Skeletal muscle satellite cell (primary cell): ENCODE data around the gene DCTN1.

Experiments used
- H3K27me3 ChIP-seq: 2 replicates; pipeline ENCODE4 v1.7.0; 2013; ENCODE audit warnings: low read length; ENCODE audit not compliant: control insufficient read depth, insufficient read depth
- H3K36me3 ChIP-seq: 2 replicates; pipeline ENCODE4 v1.7.0; 2013; ENCODE audit warnings: mild to moderate bottlenecking, control low read depth, low read length; ENCODE audit not compliant: insufficient read depth
- H3K4me1 ChIP-seq: 2 replicates; pipeline ENCODE4 v1.7.0; 2013; ENCODE audit warnings: low read length; ENCODE audit not compliant: control insufficient read depth, insufficient read depth
- H3K4me2 ChIP-seq: 2 replicates; pipeline ENCODE4 v1.7.0; 2013; ENCODE audit warnings: mild to moderate bottlenecking, low read length
- H3K4me3 ChIP-seq: 2 replicates; pipeline ENCODE4 v1.7.0; 2013; ENCODE audit warnings: low read length
- H3K9ac ChIP-seq: 2 replicates; pipeline ENCODE4 v1.7.0; 2013; ENCODE audit warnings: mild to moderate bottlenecking, low read depth, low read length, moderate library complexity
- H3K9me3 ChIP-seq: replicated peaks from 2 replicates; pipeline ENCODE4 v1.7.0; 2013; ENCODE audit warnings: mild to moderate bottlenecking, control low read depth, low read length

The DCTN1 gene

DNA sequence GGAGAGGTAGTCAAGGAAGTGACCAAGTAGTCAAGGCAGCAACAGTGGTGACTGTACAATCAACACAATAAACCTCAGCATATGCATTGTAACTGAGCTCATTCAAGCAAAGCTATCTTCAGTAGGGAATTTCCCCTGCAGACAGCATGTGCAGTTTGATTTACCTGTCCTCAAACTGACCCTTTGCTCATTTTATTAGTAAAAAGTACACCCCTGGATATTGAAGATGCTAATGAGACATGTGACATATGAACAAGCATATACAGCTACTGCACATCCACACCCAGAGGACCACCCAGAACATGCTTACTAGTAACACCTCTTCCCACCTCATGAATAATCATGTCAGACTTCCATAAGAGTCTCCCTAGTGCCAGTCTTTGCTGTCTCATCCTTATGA is 25.9 kb upstream of the DCTN1 start:
- no peaks in the 10 kb centered on the region for H3K36me3 ChIP-seq
- H3K4me2 ChIP-seq, result no peak overlapping the region
- H3K9me3 ChIP-seq, result no peaks in the 10 kb centered on the region
- no peak overlapping the region for H3K9ac ChIP-seq
- no peak overlapping the region for H3K4me3 ChIP-seq
- no peaks in the 10 kb centered on the region for H3K4me1 ChIP-seq
- peaks cover 5% of the 10 kb centered on the region for H3K27me3 ChIP-seq

GRCh38 chr2:74401891-74402290 is 21.8 kb upstream of the DCTN1 start:
- H3K4me1 ChIP-seq, result no peaks in the 10 kb centered on the region
- no peaks in the 10 kb centered on the region for H3K9me3 ChIP-seq
- no peak overlapping the region for H3K4me3 ChIP-seq
- H3K4me2 ChIP-seq, result no peak overlapping the region
- H3K9ac ChIP-seq, result no peak overlapping the region
- H3K36me3 ChIP-seq, result no peaks in the 10 kb centered on the region
- H3K27me3 ChIP-seq, result no peaks in the 10 kb centered on the region

- H3K4me1 ChIP-seq, result no peaks in the 10 kb centered on the region
- no peaks in the 10 kb centered on the region for H3K36me3 ChIP-seq
- H3K27me3 ChIP-seq, result peaks cover 3% of the 10 kb centered on the region
- H3K4me3 ChIP-seq, result no peak overlapping the region
- no peaks in the 10 kb centered on the region for H3K9me3 ChIP-seq
- no peak overlapping the region for H3K4me2 ChIP-seq
- H3K9ac ChIP-seq, result no peak overlapping the region
Observed at GRCh38 chr2:74399785-74400184, 19.7 kb upstream of the DCTN1 start.

DNA sequence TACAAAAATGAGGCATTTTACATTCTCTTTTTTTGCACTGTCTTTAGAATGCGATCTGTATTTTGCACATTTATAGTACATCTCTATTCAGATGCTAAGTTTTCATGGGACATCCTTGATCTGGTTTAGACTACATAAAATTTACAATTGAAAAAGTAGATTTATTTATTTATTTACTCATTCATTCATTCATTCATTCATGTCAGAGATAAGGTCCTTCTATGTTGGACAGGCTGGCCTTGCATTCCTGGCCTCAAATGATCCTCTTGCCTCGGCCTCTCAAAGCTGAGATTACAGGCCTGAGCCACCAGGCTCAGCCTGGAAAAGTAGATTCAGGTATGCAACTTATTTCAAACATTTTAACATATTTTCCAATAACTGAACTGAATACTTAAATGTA is 16.0 kb upstream of the DCTN1 start:
- no peak overlapping the region for H3K9ac ChIP-seq
- H3K4me2 ChIP-seq, result no peak overlapping the region
- H3K4me1 ChIP-seq, result peaks cover 5% of the 10 kb centered on the region

DNA sequence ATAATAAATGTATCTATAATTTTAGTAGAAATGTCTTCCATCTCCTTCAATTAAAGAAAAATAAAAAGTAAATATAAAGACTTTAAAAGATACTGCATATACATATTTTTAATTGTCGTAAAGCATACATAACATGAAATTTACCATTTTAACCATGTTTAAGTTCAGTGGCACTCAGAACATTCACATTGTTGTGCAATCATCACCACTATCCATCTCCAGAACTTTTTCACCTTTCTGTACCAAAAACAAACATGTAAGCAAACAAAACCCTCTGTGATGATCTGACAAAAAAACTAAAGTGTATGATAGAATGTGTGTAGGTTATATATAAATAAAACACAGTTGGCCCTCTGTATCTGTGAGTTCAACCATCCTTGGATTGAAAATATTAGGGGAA is 13.4 kb upstream of the DCTN1 start:
- H3K36me3 ChIP-seq, result no peaks in the 10 kb centered on the region
- H3K4me3 ChIP-seq, result no peak overlapping the region
- no peak overlapping the region for H3K4me2 ChIP-seq
- no peaks in the 10 kb centered on the region for H3K9me3 ChIP-seq
- peaks cover 16% of the 10 kb centered on the region for H3K4me1 ChIP-seq
- H3K27me3 ChIP-seq, result peaks cover 3% of the 10 kb centered on the region
- H3K9ac ChIP-seq, result no peak overlapping the region

More for the DNA sequence above, 16.0 kb upstream of the DCTN1 start:
- Histone ChIP-seq H3K36me3 (no peaks in the 10 kb centered on the region), H3K9me3 (no peaks in the 10 kb centered on the region), H3K4me3 (no peak overlapping the region), H3K27me3 (peaks cover 3% of the 10 kb centered on the region)

GRCh38 chr2:74392449-74392743 is 12.3 kb upstream of the DCTN1 start:
- H3K9me3 ChIP-seq, result no peaks in the 10 kb centered on the region
- no peaks in the 10 kb centered on the region for H3K36me3 ChIP-seq
- H3K4me1 ChIP-seq, result peaks cover 26% of the 10 kb centered on the region
- peaks cover 3% of the 10 kb centered on the region for H3K27me3 ChIP-seq
- H3K9ac ChIP-seq, result peak overlapping the region; percentile 95
- H3K4me2 ChIP-seq, result peak overlapping the region; percentile 92
- H3K4me3 ChIP-seq, result peak overlapping the region; percentile 85

- peak overlapping the region; percentile 92 for H3K4me2 ChIP-seq
- H3K4me3 ChIP-seq, result peak overlapping the region; percentile 85
Observed at GRCh38 chr2:74391580-74392448, 11.7 kb upstream of the DCTN1 start.

GRCh38 chr2:74391209-74391579 is 11.1 kb upstream of the DCTN1 start:
- H3K4me2 ChIP-seq, result peak overlapping the region; percentile 92
- peak overlapping the region; percentile 95 for H3K9ac ChIP-seq
- no peaks in the 10 kb centered on the region for H3K36me3 ChIP-seq
- H3K4me1 ChIP-seq, result peaks cover 32% of the 10 kb centered on the region
- peak overlapping the region; percentile 85 for H3K4me3 ChIP-seq
- H3K27me3 ChIP-seq, result peaks cover 3% of the 10 kb centered on the region
- no peaks in the 10 kb centered on the region for H3K9me3 ChIP-seq

More at GRCh38 chr2:74391580-74392448, 11.7 kb upstream of the DCTN1 start:
- Histone ChIP-seq H3K36me3 (no peaks in the 10 kb centered on the region), H3K27me3 (peaks cover 3% of the 10 kb centered on the region), H3K9me3 (no peaks in the 10 kb centered on the region), H3K9ac (peak overlapping the region; percentile 95), H3K4me1 (peaks cover 31% of the 10 kb centered on the region)

DNA sequence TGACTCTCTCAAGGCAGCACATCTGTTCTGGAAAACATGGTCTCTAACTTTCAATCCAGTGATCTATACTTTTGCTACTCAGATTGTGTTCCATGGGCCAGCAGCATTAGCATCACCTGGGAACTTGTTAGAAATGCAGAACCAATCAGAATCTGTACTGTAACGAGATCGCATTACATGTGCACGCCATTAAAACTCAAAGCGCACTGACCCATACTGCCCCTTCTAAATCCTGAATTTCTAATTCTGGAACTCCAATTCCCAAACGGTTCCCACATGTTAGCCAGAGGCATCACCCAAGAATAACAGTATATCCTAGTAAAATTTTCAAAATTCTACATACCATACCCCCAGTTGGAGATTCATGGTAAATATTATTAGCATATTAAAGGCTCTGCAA is 10.5 kb upstream of the DCTN1 start:
- Histone ChIP-seq H3K4me3 (peak overlapping the region; percentile 85), H3K9ac (peak overlapping the region; percentile 95)

GRCh38 chr2:74387346-74387745 is 7.2 kb upstream of the DCTN1 start:
- H3K27me3 ChIP-seq, result no peaks in the 10 kb centered on the region
- no peak overlapping the region for H3K9ac ChIP-seq
- H3K4me1 ChIP-seq, result peaks cover 52% of the 10 kb centered on the region
- peak overlapping the region; percentile 32 for H3K4me2 ChIP-seq
- no peak overlapping the region for H3K4me3 ChIP-seq
- no peaks in the 10 kb centered on the region for H3K9me3 ChIP-seq
- peaks cover 10% of the 10 kb centered on the region for H3K36me3 ChIP-seq

More for the DNA sequence above, 10.5 kb upstream of the DCTN1 start:
- Histone ChIP-seq H3K27me3 (peaks cover 3% of the 10 kb centered on the region), H3K4me1 (peaks cover 32% of the 10 kb centered on the region), H3K4me2 (peak overlapping the region; percentile 92), H3K9me3 (no peaks in the 10 kb centered on the region), H3K36me3 (peaks cover 3% of the 10 kb centered on the region)

DNA sequence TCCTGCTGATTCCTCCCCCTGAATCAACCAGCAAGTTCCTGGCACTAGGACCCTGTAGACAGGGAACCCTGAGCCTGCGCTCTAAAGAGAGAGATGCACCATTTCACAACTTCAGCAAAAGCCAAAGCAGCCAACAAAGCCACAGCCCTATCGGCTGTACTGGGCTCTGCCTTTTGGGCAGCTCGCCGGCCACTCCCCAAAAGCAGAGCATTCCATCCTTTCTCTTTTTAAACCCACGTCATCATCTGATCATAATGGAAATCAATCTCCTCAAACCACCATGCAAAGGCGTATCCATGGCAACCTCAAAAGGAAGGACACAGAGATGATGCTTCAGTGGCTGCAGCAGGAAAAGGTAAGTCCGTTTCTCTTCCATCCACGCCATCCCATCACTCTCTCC is 5.3 kb upstream of the DCTN1 start:
- H3K4me2 ChIP-seq, result no peak overlapping the region
- H3K36me3 ChIP-seq, result peaks cover 10% of the 10 kb centered on the region
- H3K9me3 ChIP-seq, result no peaks in the 10 kb centered on the region
- H3K9ac ChIP-seq, result no peak overlapping the region
- no peaks in the 10 kb centered on the region for H3K27me3 ChIP-seq
- H3K4me3 ChIP-seq, result no peak overlapping the region
- peaks cover 48% of the 10 kb centered on the region for H3K4me1 ChIP-seq

DNA sequence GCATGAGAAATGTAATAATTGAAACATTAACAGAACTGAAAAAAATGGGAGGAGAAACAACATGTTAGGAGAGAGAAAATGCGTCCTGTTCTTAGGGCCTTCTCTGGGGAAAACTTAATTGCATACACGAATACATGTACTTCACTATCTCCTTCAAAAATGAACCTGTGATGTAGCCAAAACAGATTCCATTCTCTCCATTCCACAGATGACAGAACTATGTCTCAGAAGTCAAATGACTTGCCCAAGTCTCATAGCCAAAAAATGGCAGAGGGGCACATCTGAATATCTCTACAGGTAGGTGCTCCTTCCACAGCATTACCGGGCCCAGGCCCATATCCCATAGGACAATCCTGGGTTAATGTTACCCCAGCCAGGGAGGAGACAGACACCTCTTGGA is 3.9 kb upstream of the DCTN1 start:
- Histone ChIP-seq H3K4me1 (peaks cover 54% of the 10 kb centered on the region), H3K27me3 (no peaks in the 10 kb centered on the region), H3K9ac (peak overlapping the region; percentile 15), H3K4me3 (no peak overlapping the region), H3K9me3 (no peaks in the 10 kb centered on the region), H3K4me2 (peak overlapping the region; percentile 55), H3K36me3 (peaks cover 10% of the 10 kb centered on the region)
